Stomach (tissue), 9 donors: ENCODE measurements around the gene TMA7. TPM values are rescaled to one million over a fixed set of nuclear protein-coding genes. Genes with fewer than 3 reads are reported as not detected.

ENCODE experiments used
- DNase-seq, 2 donors: peaks; one replicate each; pipeline versions ENCODE4 v3.0.0 to v3.0.0-alpha.2; 2013 to 2019
- H3K27ac ChIP-seq, 5 donors: fragments of 200-600 bp in 4 of 5; sonication (generic) in 4 of 5; one replicate each; pipeline ENCODE4 v1.5.1; 2013 to 2019; ENCODE audit warnings: mild to moderate bottlenecking in 1 of 5, moderate library complexity in 1 of 5
- H3K27me3 ChIP-seq, 3 donors: fragments of 200-600 bp; sonication (generic); one replicate each; pipeline ENCODE4 v1.5.1; 2017 to 2019; ENCODE audit warnings: mixed run types in 1 of 3
- H3K36me3 ChIP-seq, 4 donors: fragments of 200-600 bp; sonication (generic); 1 replicate in 3 of 4; 2 replicates in 1 of 4; pipeline ENCODE4 v1.5.1; 2016 to 2019
- H3K4me1 ChIP-seq, 4 donors: fragments of 200-600 bp; sonication (generic); one replicate each; pipeline ENCODE4 v1.5.1; 2016 to 2019
- H3K4me3 ChIP-seq, 4 donors: fragments of 200-600 bp; sonication (generic) in 3 of 4; one replicate each; pipeline ENCODE4 v1.5.1; 2016 to 2019; ENCODE audit warnings: mild to moderate bottlenecking in 1 of 4
- H3K9me3 ChIP-seq, 4 donors: fragments of 200-600 bp; sonication (generic); one replicate each; pipeline ENCODE4 v1.5.1; 2016 to 2019
- CTCF ChIP-seq, 7 experiments: fragments of 450-650 bp in 4 of 7; fragments of 200-600 bp in 3 of 7; sonication (generic) in 3 of 7; IDR thresholded peaks; one replicate each; pipeline ENCODE4 v1.5.1; 2016 to 2019; ENCODE audit warnings: antibody characterized with exemption in 7 of 7, control low read depth in 2 of 7, mild to moderate bottlenecking in 1 of 7
- EP300 ChIP-seq: sonication (generic); formaldehyde crosslinking; IDR thresholded peaks from one replicate; pipeline ENCODE4 v1.6.1; 2017; ENCODE audit warnings: antibody characterized with exemption
- POLR2A ChIP-seq, 4 donors: fragments of 450-650 bp; IDR thresholded peaks; one replicate each; pipeline ENCODE4 v1.6.1; 2016; ENCODE audit warnings: antibody characterized with exemption in 4 of 4, control low read depth in 2 of 4, mild to moderate bottlenecking in 1 of 4, moderate library complexity in 1 of 4
- POLR2AphosphoS5 ChIP-seq, 3 donors: sonication (generic); formaldehyde crosslinking; IDR thresholded peaks; one replicate each; pipeline ENCODE4 v1.6.1; 2016; ENCODE audit warnings: antibody characterized with exemption in 3 of 3
- WGBS, 5 donors: extraction: QIAGEN DNeasy Blood & Tissue Kit in 3 of 5; methylation state at CpG; one replicate each; pipeline versions ENCODE4 v1.1.5 to v1.1.7; 2013 to 2018; 5-methylcytosine and 5-hydroxymethylcytosine counted together
- intact Hi-C: fragments of 100-400 bp; cut with DNase I; formaldehyde crosslinking; loops from one replicate; pipeline ENCODE4 v1.15.1; 2023; ENCODE audit warnings: low total_unique reads
- polyA plus RNA-seq, 3 donors: library from polyadenylated mRNA; stranded (reverse); fragments of 200-250 nt; gene quantifications; one replicate each; pipeline ENCODE4 v1.2.3, GENCODE V29; 2013
- total RNA-seq, 5 donors: library from RNA; depleted of rRNA; stranded (reverse); fragments of >200 nt; gene quantifications; one replicate each; pipeline versions ENCODE4 v1.1.0 to v1.2.3, GENCODE V29; 2014 to 2016
- donor health status: healthy with polysubstance abuse.
- donor health status: Bipolar disorder and iron deficiency.
- donor health status: healthy.

The TMA7 gene
- total and polyA plus RNA-seq, 8 donors: 107 to 702 (median 266) TPM

GRCh38 chr3:48397767-48398681, 42.0 kb upstream of the TMA7 start:
- Histone ChIP-seq H3K4me3 (no peak overlapping the region), H3K27me3 (peaks cover 0 to 4% (median 0%) of the 10 kb centered on the region in 3 donors), H3K27ac (no peak overlapping the region), H3K4me1 (peaks cover 0 to 21% (median 16%) of the 10 kb centered on the region in 4 donors), H3K36me3 (peaks cover 0 to 3% (median 0%) of the 10 kb centered on the region in 4 donors), H3K9me3 (no peaks in the 10 kb centered on the region)
- no peak for TF ChIP-seq POLR2A (IDR thresholded peaks at IDR 0.05)
- peak in 1 of 2 donors; percentile 2 for DNase-seq
- WGBS, 5 donors: 61 to 70% (median 65%) methylated on average over 7 to 9 of the region's 9 CpGs
- intact Hi-C loops: no loop called here

DNA sequence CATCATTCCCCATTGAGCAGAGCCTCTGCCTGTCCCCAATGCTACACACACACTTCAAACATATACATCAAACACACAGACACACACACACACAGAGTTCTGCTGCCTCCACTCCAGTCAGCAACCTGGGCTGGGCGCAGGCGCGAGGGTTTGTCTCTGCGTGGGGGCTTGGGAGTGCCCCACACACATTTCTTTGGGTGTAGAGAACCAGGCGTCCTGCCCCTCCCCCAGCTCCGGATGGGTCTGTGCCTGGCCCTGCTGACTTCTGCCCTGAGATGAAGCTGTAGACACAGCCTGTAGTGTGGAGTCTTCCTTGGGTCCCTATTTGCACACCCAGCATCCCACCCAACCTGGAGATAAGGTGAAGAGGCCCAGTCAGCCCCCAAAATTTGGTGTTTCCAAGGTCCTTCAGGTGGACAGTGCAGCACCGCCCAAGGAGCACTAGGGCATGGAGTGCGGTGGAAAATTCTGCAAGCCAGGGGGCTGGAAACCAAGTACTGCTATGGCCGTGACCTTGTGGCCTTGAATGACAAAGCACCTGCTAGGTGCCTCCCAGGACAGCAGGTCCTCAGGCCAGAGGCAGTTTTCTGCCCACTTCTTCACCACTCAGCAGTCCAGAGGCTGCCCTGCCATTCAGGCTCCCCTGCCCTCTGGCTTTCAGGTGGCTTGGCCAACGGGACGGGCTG, 41.2 kb upstream of the TMA7 start:
- Histone ChIP-seq H3K27me3 (peaks cover 0 to 4% (median 0%) of the 10 kb centered on the region in 3 donors), H3K4me3 (no peak overlapping the region), H3K36me3 (peaks cover 4 to 11% (median 4%) of the 10 kb centered on the region in 4 donors), H3K9me3 (no peaks in the 10 kb centered on the region), H3K4me1 (peaks cover 0 to 21% (median 16%) of the 10 kb centered on the region in 4 donors), H3K27ac (no peak overlapping the region)
- 27 to 58% (median 43%) methylated on average over 9 to 11 of the region's 11 CpGs for WGBS, 5 donors
- intact Hi-C loops: no loop called here
- TF ChIP-seq POLR2A (IDR thresholded peaks at IDR 0.05) (no peak), CTCF (IDR thresholded peaks at IDR 0.05) (no peak), EP300 (no peak), POLR2AphosphoS5 (IDR thresholded peaks at IDR 0.05) (no peak)
- peak in 1 of 2 donors; percentile 7 for DNase-seq

GRCh38 chr3:48399387-48400172, 40.5 kb upstream of the TMA7 start:
- whole genome bisulfite sequencing, 5 donors: 33 to 75% (median 48%) methylated on average over 4 of the region's 4 CpGs

More at GRCh38 chr3:48399387-48400172, 40.5 kb upstream of the TMA7 start:
- peak in 1 of 2 donors; percentile 41 for DNase-seq
- Histone ChIP-seq H3K27me3 (peaks cover 0 to 4% (median 0%) of the 10 kb centered on the region in 3 donors), H3K9me3 (no peaks in the 10 kb centered on the region), H3K4me3 (no peak overlapping the region), H3K36me3 (peaks cover 10 to 18% (median 12%) of the 10 kb centered on the region in 4 donors), H3K4me1 (peaks cover 0 to 21% (median 16%) of the 10 kb centered on the region in 4 donors), H3K27ac (no peak overlapping the region)
- TF ChIP-seq POLR2AphosphoS5 (IDR thresholded peaks at IDR 0.05): no peak
- TF ChIP-seq POLR2A (IDR thresholded peaks at IDR 0.05): no peak
- TF ChIP-seq EP300: no peak
- no peak for TF ChIP-seq CTCF (IDR thresholded peaks at IDR 0.05)
- intact Hi-C loops: loop anchor here (2.0 kb wide), 1 partner anchor 35 kb away; no protein-coding TSS in a partner anchor
